ENCODE measurements around the gene SLC17A8. TPM values are rescaled to one million over a fixed set of nuclear protein-coding genes. Genes with fewer than 3 reads are reported as not detected.

The SLC17A8 gene
- total and polyA plus RNA-seq, 9 donors, result 0.08 to 0.45 (median 0.24) TPM; not detected in 4

GRCh38 chr12:100391856-100392255, 35.0 kb downstream of the SLC17A8 start:
- peak in 1 of 5 donors; percentile 21 for DNase-seq
- no peaks in the 10 kb centered on the region for H3K4me1 ChIP-seq (ENCODE audit: insufficient read depth)
- H3K36me3 ChIP-seq, result no peaks in the 10 kb centered on the region
- H3K27me3 ChIP-seq, result no peaks in the 10 kb centered on the region
- H3K4me3 ChIP-seq, result no peak overlapping the region
- H3K9me3 ChIP-seq, result no peaks in the 10 kb centered on the region
- TF ChIP-seq POLR2A (IDR thresholded peaks at IDR 0.05) (no peak), EP300 (IDR thresholded peaks at IDR 0.05) (no peak)
- H3K27ac ChIP-seq, result no peak overlapping the region
- WGBS, 3 donors, result 49 to 58% (median 54%) methylated on average over 2 of the region's 2 CpGs
- intact Hi-C loops (cut with DNase I), result no loop called here

GRCh38 chr12:100393200-100393599, 36.3 kb downstream of the SLC17A8 start:
- no peaks in the 10 kb centered on the region for H3K36me3 ChIP-seq
- no peaks in the 10 kb centered on the region for H3K4me1 ChIP-seq (ENCODE audit: insufficient read depth)
- no peaks in the 10 kb centered on the region for H3K9me3 ChIP-seq
- no peak overlapping the region for H3K27ac ChIP-seq
- intact Hi-C loops (cut with DNase I), result no loop called here
- H3K27me3 ChIP-seq, result no peaks in the 10 kb centered on the region
- TF ChIP-seq, protein P1, sequence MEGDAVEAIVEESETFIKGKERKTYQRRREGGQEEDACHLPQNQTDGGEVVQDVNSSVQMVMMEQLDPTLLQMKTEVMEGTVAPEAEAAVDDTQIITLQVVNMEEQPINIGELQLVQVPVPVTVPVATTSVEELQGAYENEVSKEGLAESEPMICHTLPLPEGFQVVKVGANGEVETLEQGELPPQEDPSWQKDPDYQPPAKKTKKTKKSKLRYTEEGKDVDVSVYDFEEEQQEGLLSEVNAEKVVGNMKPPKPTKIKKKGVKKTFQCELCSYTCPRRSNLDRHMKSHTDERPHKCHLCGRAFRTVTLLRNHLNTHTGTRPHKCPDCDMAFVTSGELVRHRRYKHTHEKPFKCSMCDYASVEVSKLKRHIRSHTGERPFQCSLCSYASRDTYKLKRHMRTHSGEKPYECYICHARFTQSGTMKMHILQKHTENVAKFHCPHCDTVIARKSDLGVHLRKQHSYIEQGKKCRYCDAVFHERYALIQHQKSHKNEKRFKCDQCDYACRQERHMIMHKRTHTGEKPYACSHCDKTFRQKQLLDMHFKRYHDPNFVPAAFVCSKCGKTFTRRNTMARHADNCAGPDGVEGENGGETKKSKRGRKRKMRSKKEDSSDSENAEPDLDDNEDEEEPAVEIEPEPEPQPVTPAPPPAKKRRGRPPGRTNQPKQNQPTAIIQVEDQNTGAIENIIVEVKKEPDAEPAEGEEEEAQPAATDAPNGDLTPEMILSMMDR (IDR thresholded peaks at IDR 0.05), result no peak
- TF ChIP-seq POLR2A (IDR thresholded peaks at IDR 0.05), result no peak
- TF ChIP-seq EP300 (IDR thresholded peaks at IDR 0.05), result no peak
- no peak for DNase-seq
- WGBS, 3 donors, result 93 to 97% (median 95%) methylated on average over 6 of the region's 6 CpGs
- no peak overlapping the region for H3K4me3 ChIP-seq

DNA sequence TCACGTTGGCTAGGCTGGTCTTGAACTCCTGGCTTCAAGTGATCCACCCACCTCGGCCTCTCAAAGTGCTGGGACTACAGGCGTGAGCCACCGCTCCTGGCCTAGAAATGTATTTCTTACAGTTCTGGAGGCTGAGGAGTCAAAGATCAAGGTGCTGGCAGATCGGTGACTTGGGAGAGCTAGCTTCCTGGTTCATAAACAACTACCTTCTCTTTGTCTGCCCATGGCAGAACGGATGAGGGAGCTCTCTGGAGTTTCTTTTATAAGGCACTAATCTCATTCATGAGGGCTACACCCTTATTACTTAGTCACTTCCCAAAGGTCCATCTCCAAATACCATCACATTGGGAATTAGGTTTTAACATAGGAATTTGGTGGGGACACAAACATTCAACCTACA, 38.9 kb downstream of the SLC17A8 start:
- DNase-seq, result no peak
- no peaks in the 10 kb centered on the region for H3K36me3 ChIP-seq
- no peaks in the 10 kb centered on the region for H3K27me3 ChIP-seq
- H3K4me1 ChIP-seq (ENCODE audit: insufficient read depth), result no peaks in the 10 kb centered on the region
- no peak for TF ChIP-seq EP300 (IDR thresholded peaks at IDR 0.05)
- TF ChIP-seq, protein P1 (IDR thresholded peaks at IDR 0.05), result no peak
- TF ChIP-seq POLR2A (IDR thresholded peaks at IDR 0.05), result no peak
- 87 to 92% (median 88%) methylated on average over 6 of the region's 6 CpGs for WGBS, 3 donors
- no peak overlapping the region for H3K4me3 ChIP-seq
- H3K27ac ChIP-seq, result no peak overlapping the region
- intact Hi-C loops (cut with DNase I), result no loop called here
- H3K9me3 ChIP-seq, result no peaks in the 10 kb centered on the region

DNA sequence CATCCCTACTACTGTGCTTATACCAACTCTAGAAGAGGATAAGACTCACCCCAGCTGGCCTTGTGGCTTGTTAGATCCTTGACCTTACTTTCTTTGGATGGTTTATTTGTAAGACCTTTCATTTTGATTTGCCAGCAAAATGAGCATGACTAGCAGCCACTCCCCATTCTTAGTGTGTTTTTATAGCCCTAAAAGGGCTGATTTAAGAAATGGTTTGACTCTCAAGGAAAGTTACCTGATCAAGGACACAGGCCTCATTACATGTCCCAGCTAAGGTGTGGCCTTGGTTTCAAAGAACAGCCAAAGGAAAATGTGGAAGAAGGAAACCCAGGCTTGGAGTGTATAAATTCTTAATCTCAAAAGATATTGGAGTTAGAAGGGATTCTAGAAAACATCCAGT, 41.4 kb downstream of the SLC17A8 start:
- TF ChIP-seq POLR2A (IDR thresholded peaks at IDR 0.05) (no peak), EP300 (IDR thresholded peaks at IDR 0.05) (no peak)
- TF ChIP-seq, protein P1 (IDR thresholded peaks at IDR 0.05), result no peak
- H3K36me3 ChIP-seq, result no peaks in the 10 kb centered on the region
- intact Hi-C loops (cut with DNase I), result no loop called here
- DNase-seq, result no peak
- no peaks in the 10 kb centered on the region for H3K9me3 ChIP-seq
- no peak overlapping the region for H3K4me3 ChIP-seq
- no peaks in the 10 kb centered on the region for H3K4me1 ChIP-seq (ENCODE audit: insufficient read depth)
- H3K27me3 ChIP-seq, result no peaks in the 10 kb centered on the region
- H3K27ac ChIP-seq, result no peak overlapping the region

DNA sequence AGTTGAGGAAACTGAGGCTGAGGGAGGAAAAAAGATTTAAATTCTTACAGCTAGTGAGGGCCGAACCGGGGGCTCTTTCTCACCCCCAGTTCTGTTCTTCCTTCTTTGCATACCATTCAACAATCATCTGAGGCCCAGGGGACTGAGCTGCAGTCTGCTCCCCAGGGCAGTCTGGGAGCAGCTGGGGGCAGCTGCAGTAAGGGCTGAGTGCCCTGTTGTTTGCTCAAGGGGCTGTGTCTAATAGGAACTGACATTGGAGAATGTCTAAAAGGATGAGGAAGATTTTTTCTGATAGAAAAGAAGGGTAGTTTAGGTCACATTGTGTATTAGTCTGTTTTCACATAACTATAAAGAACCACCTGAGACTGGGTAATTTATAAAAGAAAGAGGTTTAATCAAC, 42.2 kb downstream of the SLC17A8 start:
- WGBS, 3 donors, result 68 to 89% (median 74%) methylated on average over 2 of the region's 2 CpGs
- Histone ChIP-seq H3K4me3 (no peak overlapping the region), H3K9me3 (no peaks in the 10 kb centered on the region), H3K27ac (no peak overlapping the region), H3K4me1 (ENCODE audit: insufficient read depth) (no peaks in the 10 kb centered on the region), H3K36me3 (no peaks in the 10 kb centered on the region), H3K27me3 (no peaks in the 10 kb centered on the region)
- no peak for DNase-seq
- intact Hi-C loops (cut with DNase I), result no loop called here
- TF ChIP-seq EP300 (IDR thresholded peaks at IDR 0.05), result no peak

GRCh38 chr12:100401660-100402059, 44.8 kb downstream of the SLC17A8 start:
- intact Hi-C loops (cut with DNase I), result no loop called here
- Histone ChIP-seq H3K36me3 (no peaks in the 10 kb centered on the region), H3K4me3 (no peak overlapping the region), H3K27ac (no peak overlapping the region), H3K4me1 (ENCODE audit: insufficient read depth) (no peaks in the 10 kb centered on the region), H3K27me3 (no peaks in the 10 kb centered on the region), H3K9me3 (no peaks in the 10 kb centered on the region)
- TF ChIP-seq POLR2A (IDR thresholded peaks at IDR 0.05) (no peak), EP300 (IDR thresholded peaks at IDR 0.05) (no peak)
- TF ChIP-seq, protein P1 (IDR thresholded peaks at IDR 0.05), result no peak
- DNase-seq, result no peak

Measured in ovary (tissue), 9 donors.